NB4 (cell line): Measurements from ENCODE around the gene KATNB1.
A peak's percentile ranks its signal among the peaks of the same experiment; 100 is the strongest.

ENCODE experiments used
- DNase-seq: peaks from one replicate; pipeline ENCODE4 v3.0.0; 2010; ENCODE audit warnings: low read depth
- H3K4me3 ChIP-seq: one replicate; pipeline ENCODE4 v1.5.1; 2011; ENCODE audit warnings: mild to moderate bottlenecking, low read depth, low read length, moderate library complexity
- CTCF ChIP-seq: IDR thresholded peaks from one replicate; pipeline ENCODE4 v1.5.1; 2012; ENCODE audit warnings: low read depth, low read length
- MAX ChIP-seq: IDR thresholded peaks from 2 replicates; pipeline ENCODE4 v1.6.1; 2011; ENCODE audit warnings: low read depth, low read length
- MYC ChIP-seq: IDR thresholded peaks from 2 replicates; pipeline ENCODE4 v1.6.1; 2011; ENCODE audit warnings: low read depth, low read length
- POLR2A ChIP-seq: IDR thresholded peaks from 2 replicates; pipeline ENCODE4 v1.6.1; 2011; ENCODE audit warnings: mild to moderate bottlenecking; ENCODE audit not compliant: insufficient read length; ENCODE audit errors: extremely low read depth

The KATNB1 gene

GRCh38 chr16:57764006-57764340, 28.4 kb downstream of the KATNB1 start:
- H3K4me3 ChIP-seq, result no peak overlapping the region

GRCh38 chr16:57764341-57765159, 29.0 kb downstream of the KATNB1 start:
- DNase-seq, result peak; percentile 81
- no peak overlapping the region for H3K4me3 ChIP-seq
- TF ChIP-seq POLR2A, result no peak
- TF ChIP-seq MAX, result peak; percentile 77

More at GRCh38 chr16:57764006-57764340, 28.4 kb downstream of the KATNB1 start:
- DNase-seq, result no peak
- TF ChIP-seq MAX (no peak), POLR2A (no peak), CTCF (no peak), MYC (no peak)

GRCh38 chr16:57765160-57765728, 29.7 kb downstream of the KATNB1 start:
- no peak overlapping the region for H3K4me3 ChIP-seq
- DNase-seq, result no peak
- TF ChIP-seq POLR2A (no peak), MYC (no peak), CTCF (no peak), MAX (no peak)

- TF ChIP-seq CTCF, result no peak
- no peak for TF ChIP-seq MAX
- TF ChIP-seq POLR2A, result no peak
- H3K4me3 ChIP-seq, result no peak overlapping the region
- no peak for DNase-seq
Observed at GRCh38 chr16:57766714-57767348, 31.3 kb downstream of the KATNB1 start.

GRCh38 chr16:57769541-57770145, 34.1 kb downstream of the KATNB1 start:
- DNase-seq, result no peak
- TF ChIP-seq CTCF (no peak), POLR2A (no peak), MAX (no peak), MYC (no peak)
- H3K4me3 ChIP-seq, result no peak overlapping the region
